Measurements from ENCODE around the gene METTL18. TPM values are rescaled to one million over a fixed set of nuclear protein-coding genes. Genes with fewer than 3 reads are reported as not detected.

METTL18 gene
- total and polyA plus RNA-seq, 2 of the 13 experiments (the other 11 are each of a cell fraction or from before 2014, with no cell fraction given), result 2.7 to 6.7 TPM

DNA sequence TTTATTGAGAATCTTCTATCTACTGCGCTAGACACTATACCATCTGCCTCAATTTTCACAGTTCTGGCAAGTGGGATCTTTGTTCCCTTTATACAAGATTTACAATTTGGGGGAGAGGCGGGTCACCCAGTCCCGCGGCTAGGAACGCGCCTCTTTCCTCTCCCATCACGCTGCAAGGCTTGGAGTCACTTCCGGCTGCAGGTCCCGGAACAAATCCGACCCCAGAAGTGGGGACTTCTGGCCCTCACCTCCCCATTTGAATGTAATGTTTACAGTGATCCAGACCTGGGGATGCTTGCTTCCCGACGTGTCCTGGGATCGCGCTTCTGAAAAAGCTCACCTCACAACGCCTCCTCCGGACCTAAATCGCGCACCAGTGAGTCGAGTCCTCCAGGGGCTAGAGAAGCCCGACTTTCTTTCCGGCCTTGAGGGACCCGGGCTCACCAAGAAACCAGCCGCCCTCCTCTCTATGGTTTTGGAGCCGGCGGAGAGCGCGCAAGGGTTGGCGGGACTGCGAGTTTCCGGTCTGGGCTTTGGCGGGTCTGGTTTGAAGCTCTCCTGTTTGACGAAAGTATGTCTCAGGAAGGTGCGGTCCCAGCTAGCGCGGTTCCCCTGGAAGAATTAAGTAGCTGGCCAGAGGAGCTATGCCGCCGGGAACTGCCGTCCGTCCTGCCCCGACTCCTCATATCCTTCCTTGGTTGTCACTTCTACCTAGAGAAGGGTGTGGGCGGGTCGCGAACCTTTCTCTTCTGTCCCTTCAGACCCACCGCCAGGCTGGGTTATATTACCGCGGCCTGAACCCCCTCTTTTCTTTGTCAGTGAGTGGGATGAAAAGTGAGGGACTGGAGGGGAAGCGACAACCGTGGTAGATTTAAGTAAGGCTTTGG lies at the start of gene METTL18 (continued):
- TF ChIP-seq, protein P1, sequence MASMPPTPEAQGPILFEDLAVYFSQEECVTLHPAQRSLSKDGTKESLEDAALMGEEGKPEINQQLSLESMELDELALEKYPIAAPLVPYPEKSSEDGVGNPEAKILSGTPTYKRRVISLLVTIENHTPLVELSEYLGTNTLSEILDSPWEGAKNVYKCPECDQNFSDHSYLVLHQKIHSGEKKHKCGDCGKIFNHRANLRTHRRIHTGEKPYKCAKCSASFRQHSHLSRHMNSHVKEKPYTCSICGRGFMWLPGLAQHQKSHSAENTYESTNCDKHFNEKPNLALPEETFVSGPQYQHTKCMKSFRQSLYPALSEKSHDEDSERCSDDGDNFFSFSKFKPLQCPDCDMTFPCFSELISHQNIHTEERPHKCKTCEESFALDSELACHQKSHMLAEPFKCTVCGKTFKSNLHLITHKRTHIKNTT (CRISPR knock-in tag; IDR thresholded peaks at IDR 0.05), result no peak
- TF ChIP-seq FOXP1 (IDR thresholded peaks at IDR 0.05), result no peak
- no peak for TF ChIP-seq FOXP1 (CRISPR knock-in tag; IDR thresholded peaks at IDR 0.05)
- TF ChIP-seq TCF12 (IDR thresholded peaks at IDR 0.05), result no peak
- TF ChIP-seq TCF12 (CRISPR knock-in tag; IDR thresholded peaks at IDR 0.05), result no peak
- peak; percentile 64 to 67 for TF ChIP-seq POLR2A (IDR thresholded peaks at IDR 0.05; ENCODE audit: insufficient read depth in 1 of 2, low read depth in 2 of 2, low read length in 2 of 2)
- TF ChIP-seq ZNF619 (CRISPR knock-in tag; IDR thresholded peaks at IDR 0.05), result peak; percentile 66; the same call in 1 of the 2 replicates
- no peak for TF ChIP-seq ZBTB49 (CRISPR knock-in tag; IDR thresholded peaks at IDR 0.05; ENCODE audit: borderline replicate concordance)
- TF ChIP-seq ZNF205 (CRISPR knock-in tag; IDR thresholded peaks at IDR 0.05), result no peak
- TF ChIP-seq, protein P2, sequence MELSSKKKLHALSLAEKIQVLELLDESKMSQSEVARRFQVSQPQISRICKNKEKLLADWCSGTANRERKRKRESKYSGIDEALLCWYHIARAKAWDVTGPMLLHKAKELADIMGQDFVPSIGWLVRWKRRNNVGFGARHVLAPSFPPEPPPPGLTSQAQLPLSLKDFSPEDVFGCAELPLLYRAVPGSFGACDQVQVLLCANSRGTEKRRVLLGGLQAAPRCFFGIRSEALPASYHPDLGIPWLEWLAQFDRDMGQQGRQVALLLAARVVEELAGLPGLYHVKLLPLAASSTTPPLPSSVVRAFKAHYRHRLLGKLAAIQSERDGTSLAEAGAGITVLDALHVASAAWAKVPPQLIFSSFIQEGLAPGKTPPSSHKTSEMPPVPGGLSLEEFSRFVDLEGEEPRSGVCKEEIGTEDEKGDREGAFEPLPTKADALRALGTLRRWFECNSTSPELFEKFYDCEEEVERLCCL (CRISPR knock-in tag; IDR thresholded peaks at IDR 0.05; ENCODE audit: borderline replicate concordance), result no peak
- TF ChIP-seq GATAD2A (CRISPR knock-in tag; IDR thresholded peaks at IDR 0.05), result peak; percentile 54; the same call in 1 of the 2 replicates
- TF ChIP-seq, protein P3, sequence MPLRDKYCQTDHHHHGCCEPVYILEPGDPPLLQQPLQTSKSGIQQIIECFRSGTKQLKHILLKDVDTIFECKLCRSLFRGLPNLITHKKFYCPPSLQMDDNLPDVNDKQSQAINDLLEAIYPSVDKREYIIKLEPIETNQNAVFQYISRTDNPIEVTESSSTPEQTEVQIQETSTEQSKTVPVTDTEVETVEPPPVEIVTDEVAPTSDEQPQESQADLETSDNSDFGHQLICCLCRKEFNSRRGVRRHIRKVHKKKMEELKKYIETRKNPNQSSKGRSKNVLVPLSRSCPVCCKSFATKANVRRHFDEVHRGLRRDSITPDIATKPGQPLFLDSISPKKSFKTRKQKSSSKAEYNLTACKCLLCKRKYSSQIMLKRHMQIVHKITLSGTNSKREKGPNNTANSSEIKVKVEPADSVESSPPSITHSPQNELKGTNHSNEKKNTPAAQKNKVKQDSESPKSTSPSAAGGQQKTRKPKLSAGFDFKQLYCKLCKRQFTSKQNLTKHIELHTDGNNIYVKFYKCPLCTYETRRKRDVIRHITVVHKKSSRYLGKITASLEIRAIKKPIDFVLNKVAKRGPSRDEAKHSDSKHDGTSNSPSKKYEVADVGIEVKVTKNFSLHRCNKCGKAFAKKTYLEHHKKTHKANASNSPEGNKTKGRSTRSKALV (CRISPR knock-in tag; IDR thresholded peaks at IDR 0.05), result 0 out of 2 replicates have a peak, but pooled peaks have one; percentile 6
- TF ChIP-seq, protein P4, sequence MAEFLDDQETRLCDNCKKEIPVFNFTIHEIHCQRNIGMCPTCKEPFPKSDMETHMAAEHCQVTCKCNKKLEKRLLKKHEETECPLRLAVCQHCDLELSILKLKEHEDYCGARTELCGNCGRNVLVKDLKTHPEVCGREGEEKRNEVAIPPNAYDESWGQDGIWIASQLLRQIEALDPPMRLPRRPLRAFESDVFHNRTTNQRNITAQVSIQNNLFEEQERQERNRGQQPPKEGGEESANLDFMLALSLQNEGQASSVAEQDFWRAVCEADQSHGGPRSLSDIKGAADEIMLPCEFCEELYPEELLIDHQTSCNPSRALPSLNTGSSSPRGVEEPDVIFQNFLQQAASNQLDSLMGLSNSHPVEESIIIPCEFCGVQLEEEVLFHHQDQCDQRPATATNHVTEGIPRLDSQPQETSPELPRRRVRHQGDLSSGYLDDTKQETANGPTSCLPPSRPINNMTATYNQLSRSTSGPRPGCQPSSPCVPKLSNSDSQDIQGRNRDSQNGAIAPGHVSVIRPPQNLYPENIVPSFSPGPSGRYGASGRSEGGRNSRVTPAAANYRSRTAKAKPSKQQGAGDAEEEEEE (CRISPR knock-in tag; IDR thresholded peaks at IDR 0.05; ENCODE audit: borderline replicate concordance), result no peak
- no peak for TF ChIP-seq ZNF142 (CRISPR knock-in tag; IDR thresholded peaks at IDR 0.05)
